HepG2 (cell line): ENCODE measurements around the gene ADIPOR1. TPM values are rescaled to one million over a fixed set of nuclear protein-coding genes. Genes with fewer than 3 reads are reported as not detected.
A peak's percentile ranks its signal among the peaks of the same experiment; 100 is the strongest.

Source experiments
- BATF2 ChIP-seq: sonication (generic); formaldehyde crosslinking; IDR thresholded peaks from 2 replicates; pipeline ENCODE4 v1.8.0; 2022; ENCODE audit warnings: mild to moderate bottlenecking, missing genetic modification reagents, moderate library complexity
- DMAP1 ChIP-seq: IDR thresholded peaks from 2 replicates; pipeline ENCODE4 v1.6.1; 2016
- ELF1 ChIP-seq: sonication (generic); formaldehyde crosslinking; IDR thresholded peaks from 2 replicates; pipeline ENCODE4 v1.4.0; 2020; ENCODE audit warnings: missing genetic modification reagents
- GLMP ChIP-seq: sonication (generic); formaldehyde crosslinking; IDR thresholded peaks from 2 replicates; pipeline ENCODE4 v1.9.0; 2021; ENCODE audit warnings: missing genetic modification reagents, mild to moderate bottlenecking, borderline replicate concordance
- IKZF4 ChIP-seq: sonication (generic); formaldehyde crosslinking; IDR thresholded peaks from 2 replicates; pipeline ENCODE4 v1.5.1; 2020; ENCODE audit warnings: borderline replicate concordance, mild to moderate bottlenecking, low read depth, missing genetic modification reagents; ENCODE audit errors: not compliant biosample characterization
- KLF11 ChIP-seq: IDR thresholded peaks from 2 replicates; pipeline ENCODE4 v1.6.1; 2016; ENCODE audit warnings: missing compliant biosample characterization
- MAFK ChIP-seq, 2 experiments: IDR thresholded peaks in 1 of 2; conservative IDR thresholded peaks in 1 of 2; 2 replicates each; pipeline ENCODE4 v1.6.1; 2011; ENCODE audit warnings: improper control_type of control experiment in 2 of 2, low read length in 2 of 2
- MAX ChIP-seq: IDR thresholded peaks from 2 replicates; pipeline ENCODE4 v1.6.1; 2012; ENCODE audit warnings: inconsistent platforms
- MXD4 ChIP-seq: IDR thresholded peaks from 2 replicates; pipeline ENCODE4 v1.6.1; 2016; ENCODE audit warnings: mild to moderate bottlenecking, missing biosample characterization, missing genetic modification reagents
- SMYD3 ChIP-seq: sonication (generic); formaldehyde crosslinking; IDR thresholded peaks from 2 replicates; pipeline ENCODE4 v1.8.1; 2023; ENCODE audit warnings: mild to moderate bottlenecking, missing genetic modification reagents
- TEAD3 ChIP-seq: optimal IDR thresholded peaks from 2 replicates; pipeline ENCODE3; 2016; ENCODE audit warnings: borderline replicate concordance
- TGIF2 ChIP-seq: IDR thresholded peaks from 2 replicates; pipeline ENCODE4 v1.6.1; 2016; ENCODE audit warnings: control low read depth, missing compliant biosample characterization
- ZBTB49 ChIP-seq: sonication (generic); formaldehyde crosslinking; IDR thresholded peaks from 2 replicates; pipeline ENCODE4 v1.4.0; 2020; ENCODE audit warnings: missing genetic modification reagents, borderline replicate concordance
- ZHX2 ChIP-seq, 2 experiments: sonication (generic) in 1 of 2; formaldehyde crosslinking in 1 of 2; IDR thresholded peaks; 2 replicates each; pipeline versions ENCODE4 v1.6.1 to v1.9.0; 2014 to 2022; ENCODE audit warnings: antibody characterized with exemption in 1 of 2, borderline replicate concordance in 1 of 2, inconsistent platforms in 1 of 2, low read depth in 1 of 2, missing genetic modification reagents in 1 of 2
- ZNF572 ChIP-seq: sonication (generic); formaldehyde crosslinking; IDR thresholded peaks from 2 replicates; pipeline ENCODE4 v1.5.1; 2020; ENCODE audit warnings: mild to moderate bottlenecking, missing genetic modification reagents
- ZNF7 ChIP-seq: IDR thresholded peaks from 2 replicates; pipeline ENCODE4 v1.6.1; 2016; ENCODE audit warnings: missing biosample characterization, missing genetic modification reagents
- ZNF747 ChIP-seq: sonication (generic); formaldehyde crosslinking; IDR thresholded peaks from 2 replicates; pipeline ENCODE4 v1.8.1; 2023; ENCODE audit warnings: missing genetic modification reagents, mild to moderate bottlenecking, borderline replicate concordance
- ZNF839 ChIP-seq: sonication (generic); formaldehyde crosslinking; IDR thresholded peaks from 2 replicates; pipeline ENCODE4 v1.4.0; 2020; ENCODE audit warnings: missing genetic modification reagents, mild to moderate bottlenecking, borderline replicate concordance
- polyA plus RNA-seq, 8 experiments: library from polyadenylated mRNA; depleted of rRNA in 3 of 8; stranded (reverse) in 7 of 8; unstranded in 1 of 8; fragments of >200 nt; fragmentation: Illumina TruSeq in 4 of 8; extraction: Trizol in 4 of 8; gene quantifications; 2 replicates each; pipeline versions ENCODE4 v1.2.1 to v1.2.3, GENCODE V29; 2011 to 2016; ENCODE audit warnings: low read depth in 4 of 8, missing spikeins in 1 of 8, mixed read lengths in 1 of 8; ENCODE audit not compliant: insufficient read depth in 1 of 8
- total RNA-seq, 5 experiments: library from RNA; depleted of rRNA; stranded (reverse); fragments of >200 nt; fragmentation: Illumina TruSeq; extraction: Trizol; gene quantifications; 2 replicates each; pipeline ENCODE4 v1.2.3, GENCODE V29; 2016; ENCODE audit warnings: low read depth in 1 of 5

The ADIPOR1 gene
- total and polyA plus RNA-seq, 2 of the 13 experiments (the other 11 are each of a cell fraction or from before 2014, with no cell fraction given) = 60.0 to 141 TPM

GRCh38 chr1:202957733-202958543 is at the start of gene ADIPOR1 (continued):
- TF ChIP-seq GLMP = no peak
- 0 out of 2 replicates have a peak, but pooled peaks have one; percentile 34 for TF ChIP-seq MXD4
- no peak for TF ChIP-seq KLF11
- TF ChIP-seq ZNF572 (CRISPR knock-in tag) = 0 out of 2 replicates have a peak, but pooled peaks have one; percentile 35
- no peak for TF ChIP-seq ZBTB49 (CRISPR knock-in tag)
- TF ChIP-seq ZNF747 (CRISPR knock-in tag) = no peak
- no peak for TF ChIP-seq TGIF2 (CRISPR knock-in tag)
- no peak for TF ChIP-seq MAFK (conservative IDR thresholded peaks at IDR 0.05 in 1 of 2, IDR thresholded peaks at IDR 0.05 in 1 of 2; ENCODE audit: low read length in 2 of 2)
- peak; percentile 59; the same call in 1 of the 2 replicates for TF ChIP-seq MAX
- no peak for TF ChIP-seq ZNF839
- no peak for TF ChIP-seq SMYD3
- no peak; the same call in 1 of the 2 replicates for TF ChIP-seq DMAP1 (CRISPR knock-in tag)
- TF ChIP-seq BATF2 (CRISPR knock-in tag) = no peak
- TF ChIP-seq ZHX2 (IDR thresholded peaks at IDR 0.05; ENCODE audit: low read depth) = no peak
- TF ChIP-seq ZHX2 (CRISPR knock-in tag; IDR thresholded peaks at IDR 0.05; ENCODE audit: borderline replicate concordance) = no peak
- no peak for TF ChIP-seq ELF1 (CRISPR knock-in tag)
- TF ChIP-seq TEAD3 (CRISPR knock-in tag) = no peak
- no peak for TF ChIP-seq ZNF7 (CRISPR knock-in tag)
- TF ChIP-seq IKZF4 (CRISPR knock-in tag) = no peak
